Stimulated activated effector memory CD8-positive, alpha-beta T cell treated with anti-CD3 and anti-CD28 coated beads, Interleukin-12 subunit alpha, Interleukin-12 subunit beta, amount 100 ng/mL, for 72 hours (primary cell): ENCODE data around the gene TXNRD3.
A peak's percentile ranks its signal among the peaks of the same experiment; 100 is the strongest.

Source experiments
- ATAC-seq: fragments of 150-1000 bp; cut with Tn5 transposase; 2 replicates; pipeline ENCODE4 v1.10.0; 2021
- DNase-seq, 2 donors: peaks; one replicate each; pipeline ENCODE4 v3.0.0; 2021 to 2022; ENCODE audit warnings: low spot score in 2 of 2
- H3K27ac Mint-ChIP-seq: one replicate; pipeline ENCODE4 v1.8.0; 2022; ENCODE audit warnings: mild to moderate bottlenecking, mixed read lengths
- H3K36me3 Mint-ChIP-seq: one replicate; pipeline ENCODE4 v1.8.0; 2022; ENCODE audit warnings: mild to moderate bottlenecking, mixed read lengths
- H3K4me1 Mint-ChIP-seq: one replicate; pipeline ENCODE4 v1.8.0; 2022; ENCODE audit warnings: mixed read lengths
- H3K4me3 Mint-ChIP-seq: one replicate; pipeline ENCODE4 v1.8.0; 2022; ENCODE audit warnings: mild to moderate bottlenecking, mixed read lengths
- H3K9me3 Mint-ChIP-seq: one replicate; pipeline ENCODE4 v1.8.0; 2022; ENCODE audit warnings: mixed read lengths

Gene TXNRD3

GRCh38 chr3:126664591-126665214 lies 9.8 kb upstream of the TXNRD3 start:
- Mint-ChIP-seq H3K9me3 (no peaks in the 10 kb centered on the region), H3K4me1 (peaks cover 15% of the 10 kb centered on the region), H3K27ac (no peak overlapping the region), H3K4me3 (no peak overlapping the region), H3K36me3 (no peaks in the 10 kb centered on the region)
- no peak for DNase-seq
- no peak for ATAC-seq

- H3K4me3 Mint-ChIP-seq: no peak overlapping the region
- DNase-seq: no peak
- no peak for ATAC-seq
These were observed 8.8 kb upstream of the TXNRD3 start for GRCh38 chr3:126663750-126664149.

GRCh38 chr3:126663257-126663656 lies 8.3 kb upstream of the TXNRD3 start:
- H3K4me1 Mint-ChIP-seq: peaks cover 15% of the 10 kb centered on the region
- H3K9me3 Mint-ChIP-seq: no peaks in the 10 kb centered on the region
- no peak for ATAC-seq
- no peak overlapping the region for H3K4me3 Mint-ChIP-seq
- no peak for DNase-seq
- no peak overlapping the region for H3K27ac Mint-ChIP-seq
- H3K36me3 Mint-ChIP-seq: no peaks in the 10 kb centered on the region

More at GRCh38 chr3:126663750-126664149, 8.8 kb upstream of the TXNRD3 start:
- H3K27ac Mint-ChIP-seq: no peak overlapping the region
- no peaks in the 10 kb centered on the region for H3K9me3 Mint-ChIP-seq
- no peaks in the 10 kb centered on the region for H3K36me3 Mint-ChIP-seq
- H3K4me1 Mint-ChIP-seq: peaks cover 15% of the 10 kb centered on the region

GRCh38 chr3:126661532-126662364 lies 6.8 kb upstream of the TXNRD3 start:
- Mint-ChIP-seq H3K9me3 (no peaks in the 10 kb centered on the region), H3K36me3 (no peaks in the 10 kb centered on the region), H3K4me3 (no peak overlapping the region), H3K4me1 (peaks cover 15% of the 10 kb centered on the region), H3K27ac (no peak overlapping the region)
- ATAC-seq: no peak
- peak in 1 of 2 donors; percentile 25 for DNase-seq

- Mint-ChIP-seq H3K27ac (no peak overlapping the region), H3K4me1 (peaks cover 2% of the 10 kb centered on the region), H3K9me3 (no peaks in the 10 kb centered on the region), H3K4me3 (no peak overlapping the region), H3K36me3 (no peaks in the 10 kb centered on the region)
- no peak for DNase-seq
- no peak for ATAC-seq
These were observed 5.3 kb upstream of the TXNRD3 start for GRCh38 chr3:126659915-126660886.

GRCh38 chr3:126658584-126658983 lies 3.7 kb upstream of the TXNRD3 start:
- Mint-ChIP-seq H3K4me3 (no peak overlapping the region), H3K9me3 (no peaks in the 10 kb centered on the region), H3K4me1 (no peaks in the 10 kb centered on the region), H3K36me3 (no peaks in the 10 kb centered on the region), H3K27ac (no peak overlapping the region)
- no peak for DNase-seq
- no peak for ATAC-seq

- DNase-seq (no peak), ATAC-seq (no peak)
- no peaks in the 10 kb centered on the region for H3K9me3 Mint-ChIP-seq
- no peak overlapping the region for H3K27ac Mint-ChIP-seq
- H3K4me3 Mint-ChIP-seq: no peak overlapping the region
- no peaks in the 10 kb centered on the region for H3K4me1 Mint-ChIP-seq
- H3K36me3 Mint-ChIP-seq: no peaks in the 10 kb centered on the region
These were observed 3.0 kb upstream of the TXNRD3 start for GRCh38 chr3:126657901-126658300.

GRCh38 chr3:126656371-126657134 lies 1.6 kb upstream of the TXNRD3 start:
- Mint-ChIP-seq H3K27ac (no peak overlapping the region), H3K9me3 (no peaks in the 10 kb centered on the region), H3K4me3 (no peak overlapping the region), H3K4me1 (no peaks in the 10 kb centered on the region), H3K36me3 (no peaks in the 10 kb centered on the region)
- no peak for ATAC-seq
- no peak for DNase-seq

GRCh38 chr3:126655887-126656286 lies 963 bp upstream of the TXNRD3 start:
- Mint-ChIP-seq H3K27ac (no peak overlapping the region), H3K36me3 (no peaks in the 10 kb centered on the region), H3K4me1 (no peaks in the 10 kb centered on the region), H3K4me3 (no peak overlapping the region), H3K9me3 (no peaks in the 10 kb centered on the region)
- no peak for ATAC-seq
- no peak for DNase-seq

GRCh38 chr3:126649556-126650092 lies 5.3 kb downstream of the TXNRD3 start:
- Mint-ChIP-seq H3K4me1 (no peaks in the 10 kb centered on the region), H3K36me3 (no peaks in the 10 kb centered on the region), H3K4me3 (no peak overlapping the region), H3K9me3 (no peaks in the 10 kb centered on the region), H3K27ac (no peak overlapping the region)
- ATAC-seq (no peak), DNase-seq (no peak)

- Mint-ChIP-seq H3K4me3 (no peak overlapping the region), H3K27ac (no peak overlapping the region), H3K4me1 (no peaks in the 10 kb centered on the region), H3K36me3 (no peaks in the 10 kb centered on the region), H3K9me3 (no peaks in the 10 kb centered on the region)
- no peak for DNase-seq
- no peak for ATAC-seq
These were observed 8.2 kb downstream of the TXNRD3 start for GRCh38 chr3:126646674-126647073.

GRCh38 chr3:126644615-126645014 lies 10.3 kb downstream of the TXNRD3 start:
- no peak for ATAC-seq
- DNase-seq: no peak
- H3K4me1 Mint-ChIP-seq: no peaks in the 10 kb centered on the region
- no peaks in the 10 kb centered on the region for H3K36me3 Mint-ChIP-seq
- no peak overlapping the region for H3K4me3 Mint-ChIP-seq
- H3K27ac Mint-ChIP-seq: no peak overlapping the region
- H3K9me3 Mint-ChIP-seq: no peaks in the 10 kb centered on the region

- no peak for ATAC-seq
- Mint-ChIP-seq H3K9me3 (no peaks in the 10 kb centered on the region), H3K4me1 (no peaks in the 10 kb centered on the region), H3K4me3 (no peak overlapping the region), H3K27ac (no peak overlapping the region), H3K36me3 (no peaks in the 10 kb centered on the region)
- no peak for DNase-seq
These were observed 16.1 kb downstream of the TXNRD3 start for GRCh38 chr3:126638790-126639189.

GRCh38 chr3:126636436-126636835 lies 18.5 kb downstream of the TXNRD3 start:
- Mint-ChIP-seq H3K36me3 (no peaks in the 10 kb centered on the region), H3K4me3 (no peak overlapping the region), H3K9me3 (no peaks in the 10 kb centered on the region)

More at GRCh38 chr3:126636436-126636835, 18.5 kb downstream of the TXNRD3 start:
- ATAC-seq (no peak), DNase-seq (no peak)
- no peak overlapping the region for H3K27ac Mint-ChIP-seq
- no peaks in the 10 kb centered on the region for H3K4me1 Mint-ChIP-seq
